ENCODE data around the gene HELB.

- TF ChIP-seq CTCF (conservative IDR thresholded peaks at IDR 0.05) (no peak), EZH2 (IDR thresholded peaks at IDR 0.05; ENCODE audit: low read depth) (no peak)
These were observed 33.7 kb upstream of the HELB start for GRCh38 chr12:66268562-66268961.
